Sigmoid colon (tissue), 4 donors: Measurements from ENCODE around the gene FHAD1.

Experiments used
- CTCF ChIP-seq, 4 experiments: fragments of 450-650 bp in 3 of 4; fragments of 200-600 bp in 1 of 4; IDR thresholded peaks; one replicate each; pipeline ENCODE4 v1.5.1; 2016 to 2019; ENCODE audit warnings: antibody characterized with exemption in 4 of 4, mild to moderate bottlenecking in 3 of 4, moderate library complexity in 2 of 4
- EP300 ChIP-seq, 4 donors: sonication (generic); formaldehyde crosslinking; IDR thresholded peaks; one replicate each; pipeline ENCODE4 v1.6.1; 2017; ENCODE audit warnings: antibody characterized with exemption in 4 of 4
- POLR2A ChIP-seq, 2 donors: fragments of 450-650 bp; IDR thresholded peaks; one replicate each; pipeline ENCODE4 v1.6.1; 2016; ENCODE audit warnings: antibody characterized with exemption in 2 of 2, mild to moderate bottlenecking in 2 of 2, moderate library complexity in 2 of 2

- TF ChIP-seq CTCF (IDR thresholded peaks at IDR 0.05) (no peak), POLR2A (IDR thresholded peaks at IDR 0.05) (no peak), EP300 (IDR thresholded peaks at IDR 0.05) (no peak)
Measured at GRCh38 chr1:15435239-15436077, 188.4 kb downstream of the FHAD1 start.
